Right lobe of liver (tissue), 6 donors: ENCODE results near the gene UBASH3B. TPM values are rescaled to one million over a fixed set of nuclear protein-coding genes. Genes with fewer than 3 reads are reported as not detected.
"Not testable (repeated sequence)": the region's sequence is repeated elsewhere in the genome, so short reads cannot be mapped to it uniquely, and the experiment has no call there.

Experiments
- ATAC-seq, 4 donors: fragments of 200-7000 bp; cut with Tn5 transposase; one replicate each; pipeline ENCODE4 v1.9.1; 2020; ENCODE audit warnings: mild to moderate bottlenecking in 4 of 4, moderate library complexity in 4 of 4
- DNase-seq, 3 donors: peaks; one replicate each; pipeline ENCODE4 v3.0.0-alpha.2; 2020
- H3K27ac ChIP-seq, 3 donors: fragments of 200-600 bp; one replicate each; pipeline ENCODE4 v1.8.0; 2022
- H3K27me3 ChIP-seq, 2 donors: fragments of 200-600 bp; one replicate each; pipeline ENCODE4 v1.8.0; 2022
- H3K36me3 ChIP-seq, 4 donors: fragments of 200-600 bp; sonication (generic) in 1 of 4; one replicate each; pipeline versions ENCODE4 v1.5.1 to v1.8.0; 2017 to 2022; ENCODE audit warnings: control low read depth in 1 of 4
- H3K4me1 ChIP-seq, 4 donors: fragments of 200-600 bp; sonication (generic) in 1 of 4; one replicate each; pipeline versions ENCODE4 v1.5.1 to v1.8.0; 2017 to 2022; ENCODE audit warnings: control low read depth in 1 of 4
- H3K4me3 ChIP-seq, 3 donors: fragments of 200-600 bp; one replicate each; pipeline ENCODE4 v1.8.0; 2022
- H3K9me3 ChIP-seq, 4 donors: fragments of 200-600 bp; sonication (generic) in 1 of 4; one replicate each; pipeline versions ENCODE4 v1.5.1 to v1.8.0; 2017 to 2022; ENCODE audit warnings: control low read depth in 1 of 4
- POLR2A ChIP-seq: fragments of 450-650 bp; IDR thresholded peaks from one replicate; pipeline ENCODE4 v1.6.1; 2017; ENCODE audit warnings: antibody characterized with exemption, mild to moderate bottlenecking
- WGBS: methylation state at CpG from one replicate; pipeline ENCODE4 v1.1.6; 2018; ENCODE audit warnings: low coverage, low lambda C conversion rate; ENCODE audit not compliant: insufficient coverage; ENCODE audit errors: missing lambda C conversion rate; 5-methylcytosine and 5-hydroxymethylcytosine counted together
- intact Hi-C, 2 donors: fragments of 100-400 bp; cut with DNase I; formaldehyde crosslinking; loops; one replicate each; pipeline versions ENCODE4 v1.11.2 to v1.14.1; 2022
- total RNA-seq, 6 experiments: library from RNA; depleted of rRNA in 2 of 6; stranded (reverse); fragments of >200 nt in 2 of 6; fragmentation: NEBNext Ultra II Directional in 3 of 6; extraction: Animal tissue kit (Norgen Biotek cat#: 25700) in 3 of 6; gene quantifications; one replicate each; pipeline versions ENCODE4 v1.1.0 to v1.2.4, GENCODE V29; 2016 to 2023
- TF ChIP-seq, protein P1 (sequence below), 4 donors: fragments of 200-600 bp in 3 of 4; fragments of 450-650 bp in 1 of 4; IDR thresholded peaks; one replicate each; pipeline versions ENCODE4 v1.5.1 to v1.8.0; 2016 to 2022; ENCODE audit warnings: antibody characterized with exemption in 4 of 4, mild to moderate bottlenecking in 2 of 4
- donor health status: DM: no; HTN: yes; CAD: no.
- donor health status: DM: no; HTN: no; CAD: no.
- donor health status: DM: no; HTN: no; CAD: no.
- donor health status: DM: no; HTN: yes; CAD: no.
- donor health status: DM: no; HTN: yes; CAD: no.

UBASH3B gene
- total RNA-seq, 6 experiments from 2014 or later: 1.7 to 10.5 (median 2.4) TPM

DNA sequence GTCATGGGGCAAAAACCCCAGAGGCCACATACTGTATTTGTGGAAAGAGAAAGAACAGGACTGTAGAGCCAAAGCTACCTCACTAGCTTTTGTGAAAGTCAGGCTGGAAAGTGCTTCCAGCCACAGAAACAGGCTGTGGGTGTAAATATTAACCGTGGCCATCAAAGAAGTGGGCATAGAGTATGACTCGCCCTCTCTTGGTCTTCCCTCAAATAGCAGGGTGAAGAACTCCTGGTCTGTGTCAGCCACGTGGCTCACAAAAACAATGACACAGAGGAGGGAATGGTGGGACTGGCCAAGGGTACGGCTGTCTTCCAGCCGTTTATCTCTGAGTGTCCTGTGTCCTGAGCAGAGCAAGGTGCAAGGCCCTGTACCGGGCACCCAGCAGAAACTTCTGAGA is 37.6 kb upstream of the UBASH3B start:
- H3K27ac ChIP-seq: no peak overlapping the region
- no peaks in the 10 kb centered on the region for H3K4me1 ChIP-seq
- H3K36me3 ChIP-seq: no peaks in the 10 kb centered on the region
- TF ChIP-seq POLR2A: no peak
- TF ChIP-seq, protein P1, sequence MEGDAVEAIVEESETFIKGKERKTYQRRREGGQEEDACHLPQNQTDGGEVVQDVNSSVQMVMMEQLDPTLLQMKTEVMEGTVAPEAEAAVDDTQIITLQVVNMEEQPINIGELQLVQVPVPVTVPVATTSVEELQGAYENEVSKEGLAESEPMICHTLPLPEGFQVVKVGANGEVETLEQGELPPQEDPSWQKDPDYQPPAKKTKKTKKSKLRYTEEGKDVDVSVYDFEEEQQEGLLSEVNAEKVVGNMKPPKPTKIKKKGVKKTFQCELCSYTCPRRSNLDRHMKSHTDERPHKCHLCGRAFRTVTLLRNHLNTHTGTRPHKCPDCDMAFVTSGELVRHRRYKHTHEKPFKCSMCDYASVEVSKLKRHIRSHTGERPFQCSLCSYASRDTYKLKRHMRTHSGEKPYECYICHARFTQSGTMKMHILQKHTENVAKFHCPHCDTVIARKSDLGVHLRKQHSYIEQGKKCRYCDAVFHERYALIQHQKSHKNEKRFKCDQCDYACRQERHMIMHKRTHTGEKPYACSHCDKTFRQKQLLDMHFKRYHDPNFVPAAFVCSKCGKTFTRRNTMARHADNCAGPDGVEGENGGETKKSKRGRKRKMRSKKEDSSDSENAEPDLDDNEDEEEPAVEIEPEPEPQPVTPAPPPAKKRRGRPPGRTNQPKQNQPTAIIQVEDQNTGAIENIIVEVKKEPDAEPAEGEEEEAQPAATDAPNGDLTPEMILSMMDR (IDR thresholded peaks at IDR 0.05): no peak
- peaks cover 0 to 3% (median 0%) of the 10 kb centered on the region in 4 donors for H3K9me3 ChIP-seq
- ATAC-seq (no peak), DNase-seq (no peak)
- no peaks in the 10 kb centered on the region for H3K27me3 ChIP-seq
- intact Hi-C loops: no loop called here
- WGBS: 69% methylated on average over 5 of the region's 6 CpGs
- H3K4me3 ChIP-seq: no peak overlapping the region

DNA sequence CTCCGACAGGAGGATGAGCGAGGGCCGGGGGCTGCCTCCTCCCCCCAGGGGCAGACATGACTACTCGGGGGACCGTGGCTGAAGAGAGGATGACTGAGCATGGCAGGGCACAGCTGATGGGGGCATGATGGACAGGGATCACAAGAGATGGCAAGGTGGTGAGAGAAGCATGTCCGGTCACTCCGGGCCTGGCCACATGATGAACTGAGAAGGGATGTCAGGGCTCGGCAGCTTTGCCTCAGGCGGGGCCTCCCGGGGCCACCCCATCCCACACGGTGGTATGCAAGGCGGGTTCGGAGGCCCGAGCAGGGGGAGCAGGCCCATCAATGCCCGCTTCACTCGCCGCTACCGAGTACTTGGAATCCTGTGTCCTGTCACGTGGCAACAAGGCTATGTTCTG is 36.6 kb upstream of the UBASH3B start:
- Histone ChIP-seq H3K9me3 (peaks cover 0 to 3% (median 0%) of the 10 kb centered on the region in 4 donors), H3K27ac (no peak overlapping the region), H3K27me3 (no peaks in the 10 kb centered on the region), H3K36me3 (no peaks in the 10 kb centered on the region), H3K4me3 (no peak overlapping the region), H3K4me1 (no peaks in the 10 kb centered on the region)
- DNase-seq: no peak
- peak in 1 of 4 donors; percentile 16 for ATAC-seq
- intact Hi-C loops: no loop called here
- no peak for TF ChIP-seq POLR2A
- TF ChIP-seq, protein P1 (IDR thresholded peaks at IDR 0.05): no peak
- 88% methylated on average over 5 of the region's 19 CpGs for WGBS

DNA sequence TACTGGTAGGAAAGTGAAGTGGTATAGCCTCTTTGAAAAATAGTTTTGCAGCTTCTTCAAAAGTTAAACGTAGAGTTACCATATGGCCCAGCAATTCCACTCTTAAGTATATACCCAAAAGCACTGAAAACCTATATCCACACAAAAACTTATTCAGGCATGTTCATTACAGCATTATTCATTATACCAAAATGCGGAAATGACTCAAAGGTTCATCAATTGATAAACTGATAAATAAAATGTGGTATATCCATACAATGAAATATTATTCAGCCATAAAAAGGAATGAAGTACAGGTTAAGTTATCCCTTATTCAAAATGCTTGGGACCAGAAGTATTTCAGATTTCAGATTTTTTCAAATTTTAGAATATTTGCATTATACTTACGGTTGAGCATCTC is 35.8 kb upstream of the UBASH3B start:
- DNase-seq (no peak), ATAC-seq (no peak)
- Histone ChIP-seq H3K27ac (no peak overlapping the region), H3K4me1 (no peaks in the 10 kb centered on the region), H3K27me3 (no peaks in the 10 kb centered on the region), H3K4me3 (no peak overlapping the region), H3K9me3 (peaks cover 0 to 3% (median 0%) of the 10 kb centered on the region in 4 donors), H3K36me3 (no peaks in the 10 kb centered on the region)
- intact Hi-C loops: loop anchor here in 1 of 2 donors (10.0 kb wide), 2 partner anchors 135 to 235 kb away; no protein-coding TSS in a partner anchor
- 87% methylated on average over 3 of the region's 3 CpGs for WGBS
- TF ChIP-seq, protein P1 (IDR thresholded peaks at IDR 0.05): no peak
- TF ChIP-seq POLR2A: no peak

DNA sequence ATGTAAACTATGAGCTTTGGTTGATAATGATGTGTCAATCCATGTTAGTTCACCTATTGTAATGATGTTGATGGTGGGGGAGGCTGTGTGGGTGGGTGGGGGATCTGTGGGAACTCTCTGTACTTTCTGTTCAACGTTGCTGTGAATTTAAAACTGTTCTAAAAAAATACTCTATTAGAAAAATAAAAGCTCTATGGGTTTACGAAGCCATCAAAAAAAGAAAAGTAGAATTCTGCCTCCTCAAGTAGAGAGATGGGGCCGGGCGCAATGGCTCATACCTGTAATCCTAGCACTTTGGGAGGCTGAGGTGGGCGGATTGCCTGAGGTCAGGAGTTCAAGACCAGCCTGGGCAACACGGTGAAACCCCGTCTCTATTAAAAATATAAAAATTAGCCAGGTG is 30.0 kb upstream of the UBASH3B start:
- intact Hi-C loops: loop anchor here in 1 of 2 donors (10.0 kb wide), 2 partner anchors 129 to 229 kb away; no protein-coding TSS in a partner anchor
- H3K9me3 ChIP-seq, H3K4me3 ChIP-seq, DNase-seq, ATAC-seq, H3K36me3 ChIP-seq, H3K27ac ChIP-seq, H3K4me1 ChIP-seq, H3K27me3 ChIP-seq: not testable (repeated sequence)
- WGBS: 58% methylated on average over 3 of the region's 7 CpGs

DNA sequence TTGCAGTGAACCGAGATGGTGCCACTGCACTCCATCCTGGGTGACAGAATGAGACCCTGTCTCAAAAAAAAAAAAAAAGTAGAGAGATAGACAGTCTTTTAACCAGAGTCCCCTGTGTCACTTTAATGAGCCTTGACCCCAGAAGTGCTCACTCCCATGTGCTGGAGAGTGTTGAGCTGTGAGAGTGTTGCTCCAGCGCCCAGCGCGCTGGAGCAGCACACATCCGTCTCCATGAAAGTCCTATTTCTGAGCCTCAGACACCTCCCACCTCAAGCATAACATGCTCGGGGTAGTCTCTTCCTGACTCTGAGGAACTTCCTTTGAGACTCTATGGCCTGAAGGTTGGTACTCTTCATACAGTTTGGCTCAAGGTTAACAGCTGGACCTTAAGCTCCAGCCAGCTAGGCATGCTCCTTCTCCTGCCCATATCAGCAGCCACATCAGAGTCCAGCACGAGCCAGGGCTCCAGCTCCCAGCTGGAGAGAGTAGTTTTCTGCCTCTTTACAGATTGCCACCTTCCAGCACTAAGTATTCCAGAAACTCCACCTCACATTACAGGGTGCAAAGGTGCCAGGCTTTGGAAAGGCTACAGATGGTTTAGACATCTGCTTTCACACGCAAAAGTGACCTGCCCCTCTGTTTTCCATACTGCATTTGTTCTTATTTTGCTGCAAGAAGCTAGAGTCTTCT is 29.4 kb upstream of the UBASH3B start:
- TF ChIP-seq, protein P1 (IDR thresholded peaks at IDR 0.05): no peak
- TF ChIP-seq POLR2A: no peak
- no peak overlapping the region for H3K4me3 ChIP-seq
- no peak overlapping the region for H3K27ac ChIP-seq
- H3K27me3 ChIP-seq: no peaks in the 10 kb centered on the region
- DNase-seq: no peak
- no peaks in the 10 kb centered on the region for H3K36me3 ChIP-seq
- no peak for ATAC-seq
- WGBS: 56% methylated on average over 3 of the region's 8 CpGs
- no peaks in the 10 kb centered on the region for H3K9me3 ChIP-seq
- intact Hi-C loops: loop anchor here in 1 of 2 donors (10.0 kb wide), 2 partner anchors 129 to 229 kb away; no protein-coding TSS in a partner anchor
- no peaks in the 10 kb centered on the region for H3K4me1 ChIP-seq
